ENCODE data around the gene IFNGR2. TPM values are rescaled to one million over a fixed set of nuclear protein-coding genes. Genes with fewer than 3 reads are reported as not detected.
A peak's percentile ranks its signal among the peaks of the same experiment; 100 is the strongest.
"Not testable (repeated sequence)": the region's sequence is repeated elsewhere in the genome, so short reads cannot be mapped to it uniquely, and the experiment has no call there.

The IFNGR2 gene
- total and polyA plus RNA-seq, 3 experiments from 2014 or later: 2.3 to 3.1 (median 3.1) TPM

DNA sequence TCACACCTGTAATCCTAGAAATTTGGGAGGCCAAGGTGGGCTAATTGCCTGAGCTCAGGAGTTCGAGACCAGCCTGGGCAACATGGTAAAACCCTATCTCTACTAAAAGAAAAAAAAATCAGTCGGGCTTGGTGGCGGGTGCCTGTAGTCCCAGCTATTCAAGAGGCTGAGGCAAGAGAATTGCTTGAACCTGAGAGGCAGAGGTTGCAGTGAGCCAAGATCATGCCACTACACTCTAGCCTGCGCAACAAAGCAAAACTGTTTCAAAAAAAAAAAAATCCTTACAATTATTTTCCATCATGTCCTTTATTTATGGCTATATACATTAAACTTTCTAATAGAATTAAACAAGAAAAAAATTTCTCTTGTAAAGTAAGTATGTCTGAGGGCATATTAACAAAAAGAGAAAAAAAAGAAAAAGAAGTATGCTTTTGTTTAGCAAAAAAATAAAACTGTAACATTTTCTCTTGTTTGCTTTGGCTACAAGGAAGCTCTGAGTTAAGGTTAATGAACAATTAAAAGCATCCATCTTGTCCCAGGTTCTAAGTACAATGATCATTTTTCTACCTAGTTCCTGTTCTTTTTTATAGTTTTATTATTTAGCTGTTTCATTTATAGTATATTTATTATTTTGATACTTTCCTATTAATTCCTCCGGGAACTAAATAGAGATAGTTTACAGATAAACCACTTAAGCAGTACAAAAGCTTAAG lies 58.5 kb downstream of the IFNGR2 start:
- POLR2A ChIA-PET: interaction anchor here (0.5 to 1.1 kb wide), 2 partner anchors 18 to 45 kb away, joined by 3 to 8 read pairs; partner anchors contain the start of gene TMEM50B
- H3K4me3 Mint-ChIP-seq: no peak overlapping the region
- no peaks in the 10 kb centered on the region for H3K27me3 Mint-ChIP-seq
- H3K36me3 Mint-ChIP-seq: peaks cover 4 to 56% (median 10%) of the 10 kb centered on the region in 3 donors
- no peak overlapping the region for H3K4me3 ChIP-seq (ENCODE audit: low read length)
- no peaks in the 10 kb centered on the region for H3K9me3 Mint-ChIP-seq
- H3K36me3 ChIP-seq (ENCODE audit: insufficient read depth, low read length): peaks cover 5% of the 10 kb centered on the region
- no peak overlapping the region for H3K27ac ChIP-seq (ENCODE audit: low read depth, low read length)
- no peaks in the 10 kb centered on the region for H3K27me3 ChIP-seq (ENCODE audit: insufficient read depth, low read length, poor library complexity, severe bottlenecking)
- no peak for DNase-seq
- H3K4me1 ChIP-seq (ENCODE audit: insufficient read depth, low read length): no peaks in the 10 kb centered on the region
- no peaks in the 10 kb centered on the region for H3K4me1 Mint-ChIP-seq
- CTCF ChIA-PET: interaction anchor here (1.3 to 1.4 kb wide), 3 partner anchors 16 to 100 kb away, joined by 3 to 6 read pairs (median 4); no protein-coding TSS in a partner anchor
- no peaks in the 10 kb centered on the region for H3K9me3 ChIP-seq (ENCODE audit: low read length)
- no peak overlapping the region for H3K27ac Mint-ChIP-seq

GRCh38 chr21:33469183-33469582 lies 66.0 kb downstream of the IFNGR2 start:
- H3K27ac Mint-ChIP-seq; H3K4me1 ChIP-seq (ENCODE audit: insufficient read depth, low read length); H3K36me3 ChIP-seq (ENCODE audit: insufficient read depth, low read length); H3K4me3 Mint-ChIP-seq; H3K9me3 Mint-ChIP-seq; H3K27ac ChIP-seq (ENCODE audit: low read depth, low read length); CTCF ChIA-PET; H3K27me3 Mint-ChIP-seq; POLR2A ChIA-PET; DNase-seq; H3K9me3 ChIP-seq (ENCODE audit: low read length); H3K27me3 ChIP-seq (ENCODE audit: insufficient read depth, low read length, poor library complexity, severe bottlenecking); H3K4me3 ChIP-seq (ENCODE audit: low read length): not testable (repeated sequence)
- peaks cover 4 to 34% (median 8%) of the 10 kb centered on the region in 3 donors for H3K36me3 Mint-ChIP-seq
- peaks cover 15 to 32% (median 24%) of the 10 kb centered on the region in 3 donors for H3K4me1 Mint-ChIP-seq

DNA sequence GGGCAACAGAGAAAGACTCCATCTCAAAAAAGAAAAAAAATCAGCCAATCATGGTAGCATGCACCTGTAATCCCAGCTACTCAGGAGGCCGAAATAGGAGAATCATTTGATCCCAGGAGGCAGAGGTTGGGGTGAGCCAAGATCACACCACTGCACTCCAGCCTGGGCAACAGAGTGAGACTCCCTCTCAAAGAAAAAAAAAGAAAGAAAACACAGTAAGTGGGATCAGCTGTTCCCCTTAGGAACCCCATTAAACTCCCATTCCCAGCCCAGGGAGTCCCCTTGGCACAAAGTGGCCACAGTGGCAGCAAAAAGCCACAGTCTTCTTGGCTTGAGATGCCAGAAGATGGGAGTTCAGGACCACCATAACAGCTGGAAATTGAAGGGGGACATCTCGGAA lies 67.5 kb downstream of the IFNGR2 start:
- H3K36me3 ChIP-seq (ENCODE audit: insufficient read depth, low read length): no peaks in the 10 kb centered on the region
- Mint-ChIP-seq H3K27ac (no peak overlapping the region), H3K4me3 (no peak overlapping the region), H3K36me3 (peaks cover 4 to 27% (median 8%) of the 10 kb centered on the region in 3 donors), H3K4me1 (peaks cover 15 to 34% (median 24%) of the 10 kb centered on the region in 3 donors), H3K27me3 (no peaks in the 10 kb centered on the region), H3K9me3 (no peaks in the 10 kb centered on the region)
- no peaks in the 10 kb centered on the region for H3K4me1 ChIP-seq (ENCODE audit: insufficient read depth, low read length)
- DNase-seq: no peak
- POLR2A ChIA-PET: no interaction called here
- H3K4me3 ChIP-seq (ENCODE audit: low read length): no peak overlapping the region
- H3K27ac ChIP-seq (ENCODE audit: low read depth, low read length): no peak overlapping the region
- CTCF ChIA-PET: no interaction called here
- no peaks in the 10 kb centered on the region for H3K9me3 ChIP-seq (ENCODE audit: low read length)
- H3K27me3 ChIP-seq (ENCODE audit: insufficient read depth, low read length, poor library complexity, severe bottlenecking): no peaks in the 10 kb centered on the region

DNA sequence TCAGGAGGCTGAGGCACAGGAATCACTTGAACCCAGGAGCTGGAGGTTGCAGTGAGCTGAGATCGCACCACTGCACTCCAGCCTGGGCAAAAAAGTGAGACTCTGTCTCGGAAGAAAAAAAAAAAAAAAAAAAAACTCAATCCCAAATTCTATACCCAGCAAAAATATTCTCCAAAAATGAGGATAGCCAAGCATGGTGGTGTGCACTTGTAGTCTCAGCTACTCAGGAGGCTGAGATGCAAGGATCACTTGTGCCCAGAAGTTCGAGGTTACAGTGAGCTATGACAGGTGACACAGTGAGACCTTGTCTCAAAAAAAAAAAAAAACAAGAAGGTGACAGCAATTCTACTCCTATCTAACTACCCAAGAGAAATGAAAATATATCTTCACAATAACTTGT lies 70.1 kb downstream of the IFNGR2 start:
- DNase-seq: no peak
- CTCF ChIA-PET: interaction anchor here (0.7 kb wide), 1 partner anchor 133 kb away, joined by 3 read pairs; no protein-coding TSS in a partner anchor
- no peaks in the 10 kb centered on the region for H3K27me3 ChIP-seq (ENCODE audit: insufficient read depth, low read length, poor library complexity, severe bottlenecking)
- no peak overlapping the region for H3K4me3 Mint-ChIP-seq
- peaks cover 3% of the 10 kb centered on the region for H3K4me1 ChIP-seq (ENCODE audit: insufficient read depth, low read length)
- H3K9me3 Mint-ChIP-seq: no peaks in the 10 kb centered on the region
- peak overlapping the region in 1 of 8 donors; percentile 35 for H3K27ac Mint-ChIP-seq
- no peaks in the 10 kb centered on the region for H3K27me3 Mint-ChIP-seq
- no peak overlapping the region for H3K4me3 ChIP-seq (ENCODE audit: low read length)
- H3K36me3 ChIP-seq (ENCODE audit: insufficient read depth, low read length): no peaks in the 10 kb centered on the region
- H3K36me3 Mint-ChIP-seq: peaks cover 4 to 9% (median 6%) of the 10 kb centered on the region in 3 donors
- no peaks in the 10 kb centered on the region for H3K9me3 ChIP-seq (ENCODE audit: low read length)
- POLR2A ChIA-PET: interaction anchor here (0.6 kb wide), 1 partner anchor 77 kb away, joined by 3 read pairs; no protein-coding TSS in a partner anchor
- peaks cover 24 to 43% (median 35%) of the 10 kb centered on the region in 3 donors for H3K4me1 Mint-ChIP-seq
- no peak overlapping the region for H3K27ac ChIP-seq (ENCODE audit: low read depth, low read length)

GRCh38 chr21:33477066-33477465 lies 73.9 kb downstream of the IFNGR2 start:
- H3K9me3 Mint-ChIP-seq: no peaks in the 10 kb centered on the region
- H3K36me3 Mint-ChIP-seq: peaks cover 4 to 17% (median 6%) of the 10 kb centered on the region in 3 donors
- Histone ChIP-seq H3K9me3 (ENCODE audit: low read length) (no peaks in the 10 kb centered on the region), H3K27me3 (ENCODE audit: insufficient read depth, low read length, poor library complexity, severe bottlenecking) (no peaks in the 10 kb centered on the region), H3K4me1 (ENCODE audit: insufficient read depth, low read length) (peaks cover 11% of the 10 kb centered on the region), H3K27ac (ENCODE audit: low read depth, low read length) (no peak overlapping the region), H3K4me3 (ENCODE audit: low read length) (no peak overlapping the region), H3K36me3 (ENCODE audit: insufficient read depth, low read length) (no peaks in the 10 kb centered on the region)
- POLR2A ChIA-PET: no interaction called here
- no peak for DNase-seq
- no peaks in the 10 kb centered on the region for H3K27me3 Mint-ChIP-seq
- CTCF ChIA-PET: interaction anchor here (1.1 kb wide), 1 partner anchor 15 kb away, joined by 3 read pairs; no protein-coding TSS in a partner anchor
- peak overlapping the region in 6 of 7 donors; percentile 43 to 80 (median 52) for H3K4me3 Mint-ChIP-seq
- peak overlapping the region in 2 of 8 donors; percentile 35 to 66 for H3K27ac Mint-ChIP-seq
- H3K4me1 Mint-ChIP-seq: peaks cover 29 to 43% (median 38%) of the 10 kb centered on the region in 3 donors

DNA sequence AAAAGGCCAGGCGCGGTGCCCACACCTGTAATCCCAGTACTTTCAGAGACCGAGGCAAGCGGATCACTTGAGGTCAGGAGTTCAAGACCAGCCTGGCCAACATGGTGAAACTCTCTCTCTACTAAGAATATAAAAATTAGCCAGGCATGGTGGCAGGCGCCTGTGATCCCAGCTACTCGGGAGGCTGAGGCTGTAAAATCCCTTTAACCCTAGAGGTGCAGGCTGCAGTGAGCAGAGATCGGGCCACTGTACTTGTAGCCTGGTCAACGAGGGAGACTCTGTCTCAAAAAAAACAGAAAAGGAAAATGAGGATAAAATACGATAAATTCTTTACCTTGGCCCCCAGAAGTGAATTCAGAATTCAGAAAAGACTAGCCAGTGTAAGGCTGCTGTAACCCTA lies 75.0 kb downstream of the IFNGR2 start:
- peaks cover 11% of the 10 kb centered on the region for H3K4me1 ChIP-seq (ENCODE audit: insufficient read depth, low read length)
- DNase-seq: peak in 1 of 5 donors; percentile 8
- peaks cover 4 to 15% (median 4%) of the 10 kb centered on the region in 3 donors for H3K36me3 Mint-ChIP-seq
- no peaks in the 10 kb centered on the region for H3K27me3 ChIP-seq (ENCODE audit: insufficient read depth, low read length, poor library complexity, severe bottlenecking)
- CTCF ChIA-PET: interaction anchor here (1.1 kb wide), 1 partner anchor 16 kb away, joined by 3 read pairs; no protein-coding TSS in a partner anchor
- H3K9me3 Mint-ChIP-seq: no peaks in the 10 kb centered on the region
- peak overlapping the region; percentile 94 for H3K4me3 ChIP-seq (ENCODE audit: low read length)
- H3K36me3 ChIP-seq (ENCODE audit: insufficient read depth, low read length): no peaks in the 10 kb centered on the region
- H3K27me3 Mint-ChIP-seq: no peaks in the 10 kb centered on the region
- H3K4me3 Mint-ChIP-seq: peak overlapping the region; percentile 89 to 95 (median 92)
- H3K4me1 Mint-ChIP-seq: peaks cover 29 to 39% (median 34%) of the 10 kb centered on the region in 3 donors
- peak overlapping the region; percentile 76 to 93 (median 92) for H3K27ac Mint-ChIP-seq
- POLR2A ChIA-PET: interaction anchor here (0.6 kb wide), 1 partner anchor 245 kb away, joined by 7 read pairs; no protein-coding TSS in a partner anchor
- no peaks in the 10 kb centered on the region for H3K9me3 ChIP-seq (ENCODE audit: low read length)
- H3K27ac ChIP-seq (ENCODE audit: low read depth, low read length): peak overlapping the region; percentile 89

DNA sequence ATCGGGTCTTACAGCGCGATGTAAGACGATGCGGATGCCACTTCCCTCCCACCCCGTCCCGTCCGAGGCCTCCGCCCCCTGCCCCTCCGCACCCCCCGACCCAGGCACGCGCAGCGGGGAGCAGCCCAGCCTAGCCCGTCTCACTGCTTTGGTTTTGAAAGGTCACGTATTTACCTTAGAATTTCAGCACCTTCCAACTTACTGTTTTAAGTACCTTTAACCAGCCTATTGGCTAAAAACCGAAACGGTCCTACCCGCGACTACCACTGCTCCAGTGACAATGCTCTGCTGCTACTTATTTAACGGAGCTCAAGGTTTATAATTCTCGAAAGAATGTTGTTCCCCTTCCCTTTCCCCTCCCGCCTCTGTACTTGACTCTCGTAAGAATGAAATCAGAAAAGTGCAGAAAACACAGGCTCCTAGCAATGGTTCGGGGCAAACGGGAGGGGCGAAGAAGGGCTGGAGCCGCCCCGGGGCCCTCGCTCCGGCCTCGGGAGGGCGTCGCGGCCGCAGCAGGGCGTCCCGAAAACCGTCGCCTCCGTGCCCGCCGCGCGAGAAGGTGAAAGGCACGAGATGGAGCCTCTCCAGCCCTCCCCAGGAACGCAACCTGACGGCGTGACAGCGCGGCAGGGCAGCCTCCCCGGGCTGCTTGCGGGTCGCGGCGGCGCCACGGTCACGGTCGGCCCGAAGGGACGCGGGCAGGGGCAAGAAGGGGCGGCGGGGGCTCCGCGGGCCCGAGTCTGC lies 75.9 kb downstream of the IFNGR2 start:
- no peaks in the 10 kb centered on the region for H3K9me3 Mint-ChIP-seq
- H3K4me3 Mint-ChIP-seq: peak overlapping the region; percentile 89 to 95 (median 92)
- ChIA-PET CTCF (interaction anchor here (0.9 to 2.2 kb wide), 5 partner anchors 12 to 117 kb away, joined by 3 to 10 read pairs (median 5); partner anchors contain the start of genes DNAJC28, DONSON, GART and SON), POLR2A (interaction anchor here (0.6 to 2.7 kb wide), 11 partner anchors 12 to 708 kb away, joined by 3 to 77 read pairs (median 6); partner anchors contain the start of genes DNAJC28, DONSON, GART and IFNAR1)
- H3K27ac ChIP-seq (ENCODE audit: low read depth, low read length): peak overlapping the region; percentile 89
- no peaks in the 10 kb centered on the region for H3K36me3 ChIP-seq (ENCODE audit: insufficient read depth, low read length)
- H3K27ac Mint-ChIP-seq: peak overlapping the region; percentile 76 to 93 (median 92)
- DNase-seq: peak; percentile 29 to 67 (median 39)
- peaks cover 0 to 11% (median 0%) of the 10 kb centered on the region in 3 donors for H3K36me3 Mint-ChIP-seq
- peaks cover 24 to 31% (median 27%) of the 10 kb centered on the region in 3 donors for H3K4me1 Mint-ChIP-seq
- peak overlapping the region; percentile 94 for H3K4me3 ChIP-seq (ENCODE audit: low read length)
- H3K9me3 ChIP-seq (ENCODE audit: low read length): no peaks in the 10 kb centered on the region
- H3K4me1 ChIP-seq (ENCODE audit: insufficient read depth, low read length): peaks cover 11% of the 10 kb centered on the region
- H3K27me3 ChIP-seq (ENCODE audit: insufficient read depth, low read length, poor library complexity, severe bottlenecking): no peaks in the 10 kb centered on the region
- no peaks in the 10 kb centered on the region for H3K27me3 Mint-ChIP-seq
